GM19463 (cell line): Measurements from ENCODE around the gene MT4.

Source experiments
- ATAC-seq: cut with Tn5 transposase; IDR thresholded peaks from one replicate; pipeline ENCODE4 v1.9.1; 2021; ENCODE audit warnings: mild to moderate bottlenecking, moderate library complexity; ENCODE audit not compliant: unreplicated experiment

The MT4 gene

GRCh38 chr16:56618138-56618537 lies 53.3 kb downstream of the MT4 start:
- ATAC-seq: no peak
